NCI-H748 treated with DMSO at 0.1 percent for 48 hours (cell line): ENCODE results near the gene CFAP221.
A peak's percentile ranks its signal among the peaks of the same experiment; 100 is the strongest.
"Not testable (repeated sequence)": the region's sequence is repeated elsewhere in the genome, so short reads cannot be mapped to it uniquely, and the experiment has no call there.

ENCODE experiments used
- DNase-seq: peaks from one replicate; lab custom pipeline; 2025; lab: John Stamatoyannopoulos, UW

The CFAP221 gene

DNA sequence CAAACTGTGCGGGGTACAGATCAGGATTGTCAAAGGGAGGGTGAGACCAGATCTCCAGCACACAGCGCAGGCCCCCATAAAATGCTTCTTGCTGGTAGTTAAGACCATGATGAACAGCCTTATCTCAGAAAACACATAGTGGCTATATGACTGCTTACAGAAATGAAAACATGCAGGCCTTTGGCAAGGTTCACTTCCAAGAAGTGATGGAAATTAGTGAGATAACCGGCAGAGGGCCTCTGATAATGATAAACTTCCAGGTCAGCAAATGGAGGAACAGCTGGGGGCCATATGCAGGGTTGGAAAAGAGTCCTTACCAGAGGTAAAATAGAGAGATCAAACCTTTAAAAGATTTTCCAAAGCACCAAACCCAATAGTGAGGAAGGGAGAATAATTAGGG lies 46.6 kb downstream of the CFAP221 start:
- no peak for DNase-seq

DNA sequence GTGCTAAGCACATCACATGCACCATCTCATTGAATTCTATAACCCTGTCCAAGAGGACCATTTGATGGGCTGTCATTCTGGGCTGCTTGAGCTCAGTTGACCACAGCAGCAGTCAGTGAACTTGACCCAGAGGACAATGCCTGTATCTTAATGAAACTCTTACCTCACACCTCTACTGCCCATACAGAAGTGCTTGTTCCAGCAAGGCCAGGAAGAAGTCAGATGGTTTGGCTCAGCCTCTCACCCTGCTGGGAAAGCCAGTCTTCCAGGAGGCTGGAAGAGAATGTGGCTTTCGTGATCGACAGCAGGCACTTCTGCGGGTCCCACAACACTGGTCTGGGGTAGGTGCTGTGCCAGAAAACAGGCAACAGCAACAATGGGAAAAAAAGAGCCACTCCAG lies 47.3 kb downstream of the CFAP221 start:
- no peak for DNase-seq

DNA sequence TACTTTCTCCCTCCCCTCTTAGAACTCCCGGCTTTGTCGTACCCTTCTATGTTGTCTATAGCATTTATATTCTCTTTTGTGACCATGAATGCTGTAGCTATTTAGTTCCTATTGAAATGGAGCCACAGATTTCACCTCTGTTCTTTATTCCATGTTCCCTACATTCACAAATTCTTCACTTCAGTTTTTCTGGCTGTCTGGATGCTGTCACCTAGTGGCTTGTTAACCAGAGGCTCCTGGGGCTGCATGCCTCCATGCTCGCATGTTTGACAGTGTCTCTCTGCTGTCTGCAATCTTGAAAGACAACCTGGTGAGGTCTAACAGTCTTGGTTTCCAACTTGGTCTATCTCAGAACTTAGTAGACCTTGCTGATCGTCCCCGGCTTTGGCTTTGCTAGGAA lies 48.2 kb downstream of the CFAP221 start:
- DNase-seq: no peak

DNA sequence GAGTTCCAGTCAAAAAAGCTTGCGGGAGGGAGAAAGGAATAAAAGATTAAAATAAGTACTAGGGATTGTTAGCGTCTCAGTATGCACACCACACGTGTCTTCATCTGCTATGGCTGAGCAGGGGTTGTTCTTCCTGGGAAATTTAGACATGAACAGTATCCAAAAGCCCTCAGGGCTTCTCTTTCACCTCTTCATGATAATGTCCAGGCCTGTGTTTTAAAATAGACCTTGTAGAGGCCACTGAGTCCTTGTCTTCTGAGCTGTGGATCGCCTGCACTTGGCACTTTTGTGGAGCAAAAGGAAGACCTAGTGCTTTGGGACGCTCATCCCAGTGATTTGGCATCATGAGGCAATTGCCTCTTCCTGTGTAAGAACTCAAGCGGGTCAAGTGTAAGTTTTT lies 52.4 kb downstream of the CFAP221 start:
- DNase-seq: no peak

DNA sequence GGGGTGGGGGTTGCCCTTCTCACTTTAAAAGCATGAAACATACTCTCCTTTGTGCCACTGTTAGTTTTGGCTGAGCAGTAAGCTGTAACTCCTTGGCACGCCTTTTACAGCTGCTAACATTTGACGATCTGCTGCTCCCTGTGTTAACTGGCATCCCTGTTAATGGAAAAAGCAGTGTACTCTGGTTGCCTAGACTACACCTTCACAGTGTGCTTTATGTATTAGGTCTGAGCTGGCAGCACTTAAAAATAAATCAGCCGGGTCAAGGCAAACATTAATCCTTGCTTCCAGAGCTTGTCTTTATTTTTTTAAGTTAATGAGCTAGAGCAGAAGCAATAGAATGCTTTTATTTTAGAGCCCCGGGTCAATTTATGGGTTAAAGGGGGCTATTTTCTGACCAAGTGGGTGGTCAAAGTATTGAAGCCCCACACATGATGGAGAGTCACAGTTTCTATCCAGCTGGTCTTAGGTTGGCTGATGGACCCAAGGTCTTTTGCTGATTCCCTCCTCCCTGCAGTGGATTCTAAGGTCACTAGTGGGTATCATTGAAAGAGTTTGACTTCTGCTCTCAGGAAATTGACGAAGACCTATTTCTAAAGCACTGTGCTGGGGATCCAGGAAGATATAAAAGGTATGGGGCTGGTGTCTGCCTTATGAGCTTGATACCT lies 54.5 kb downstream of the CFAP221 start:
- peak; percentile 86 for DNase-seq

DNA sequence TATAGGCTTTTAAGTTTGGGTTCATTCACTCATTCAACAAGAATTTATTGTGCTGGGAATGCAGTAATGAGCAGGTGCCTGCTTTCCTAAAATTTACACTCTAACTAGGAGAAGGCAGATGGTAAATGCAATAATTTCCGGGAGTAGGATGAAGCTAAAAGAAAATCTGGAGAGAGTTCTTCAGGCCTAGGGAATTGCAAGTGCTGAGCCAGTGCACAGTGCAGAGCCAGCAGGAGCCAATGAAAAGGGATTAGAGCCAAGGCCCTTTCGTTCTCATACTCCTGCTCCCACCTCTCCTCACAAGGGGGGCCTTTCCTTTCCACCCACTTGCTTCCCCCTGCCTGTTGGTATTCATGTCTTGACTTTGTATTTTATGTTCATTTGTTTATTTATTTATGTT lies 55.1 kb downstream of the CFAP221 start:
- no peak for DNase-seq

DNA sequence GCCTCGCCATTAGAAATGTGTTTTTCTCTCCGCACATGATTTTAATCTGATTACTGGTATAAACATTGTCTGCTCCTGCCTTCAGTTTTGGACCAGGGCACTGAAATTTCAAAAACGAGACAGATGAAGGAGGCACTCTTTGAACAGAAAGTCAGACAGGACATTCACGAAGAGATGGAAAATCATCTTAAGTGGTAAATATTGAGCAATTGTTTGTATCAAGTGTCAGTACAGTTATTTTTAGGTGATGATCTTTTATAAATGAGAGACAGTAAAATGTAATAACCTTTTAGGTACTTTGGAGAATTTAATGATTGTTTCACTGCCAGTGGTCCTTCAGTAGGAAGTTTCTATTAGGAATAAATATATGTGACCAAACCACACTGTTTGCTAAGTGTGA lies 60.8 kb downstream of the CFAP221 start:
- DNase-seq: no peak

DNA sequence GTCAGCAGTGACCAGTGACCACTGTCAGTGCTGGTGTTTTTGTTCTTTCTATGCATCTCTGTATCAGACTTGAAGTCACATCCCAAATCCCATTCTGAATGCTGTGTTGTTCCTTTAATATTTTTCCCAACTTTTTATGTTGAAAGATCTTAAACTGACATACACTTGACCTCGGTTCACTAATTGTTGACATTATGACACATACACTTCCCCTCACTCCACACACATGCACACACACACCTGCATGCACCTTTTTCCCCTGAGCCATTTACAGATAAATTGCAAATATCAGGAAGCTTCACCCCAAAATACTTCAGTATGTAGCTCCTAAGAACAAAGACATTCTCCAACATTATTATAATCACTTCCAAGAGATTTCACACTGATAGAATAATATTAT lies 62.4 kb downstream of the CFAP221 start:
- no peak for DNase-seq

DNA sequence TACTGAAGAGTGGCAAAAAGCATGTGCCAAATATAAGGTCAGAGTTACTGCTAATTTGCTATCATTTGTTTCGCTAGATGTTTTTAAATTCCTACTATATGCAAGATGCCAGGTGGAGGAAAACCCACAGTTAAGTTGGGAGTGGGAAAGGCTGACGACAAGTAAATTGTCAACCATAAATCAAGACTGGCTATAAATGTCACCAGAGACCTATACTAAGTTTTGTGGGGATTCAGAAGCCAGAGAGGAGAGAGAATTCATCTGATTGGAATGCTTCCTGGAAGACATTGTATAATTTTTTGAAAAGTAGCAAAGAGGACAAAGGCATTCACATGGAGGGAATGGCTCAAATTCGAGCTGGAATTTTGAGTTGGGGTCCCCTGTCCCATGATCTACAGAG lies 64.3 kb downstream of the CFAP221 start:
- no peak for DNase-seq

DNA sequence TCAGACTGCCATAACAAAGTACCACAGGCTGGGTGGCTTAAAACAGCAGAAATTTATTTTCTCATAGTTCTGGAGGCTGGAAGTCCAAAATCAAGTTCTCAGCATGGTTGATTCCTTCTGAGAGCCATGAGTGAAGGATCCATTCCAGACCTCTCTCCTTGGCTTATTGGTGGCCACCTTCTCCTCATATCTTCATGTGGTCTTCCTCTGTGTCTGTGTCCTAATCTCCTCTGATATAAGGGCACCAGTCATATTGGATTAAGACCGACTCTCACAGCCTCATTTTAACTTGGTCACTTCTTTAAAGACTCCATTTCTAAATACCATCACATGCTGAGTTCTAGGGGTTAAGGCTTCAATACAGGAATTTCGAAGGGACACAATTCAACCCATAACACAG lies 65.1 kb downstream of the CFAP221 start:
- DNase-seq: no peak

DNA sequence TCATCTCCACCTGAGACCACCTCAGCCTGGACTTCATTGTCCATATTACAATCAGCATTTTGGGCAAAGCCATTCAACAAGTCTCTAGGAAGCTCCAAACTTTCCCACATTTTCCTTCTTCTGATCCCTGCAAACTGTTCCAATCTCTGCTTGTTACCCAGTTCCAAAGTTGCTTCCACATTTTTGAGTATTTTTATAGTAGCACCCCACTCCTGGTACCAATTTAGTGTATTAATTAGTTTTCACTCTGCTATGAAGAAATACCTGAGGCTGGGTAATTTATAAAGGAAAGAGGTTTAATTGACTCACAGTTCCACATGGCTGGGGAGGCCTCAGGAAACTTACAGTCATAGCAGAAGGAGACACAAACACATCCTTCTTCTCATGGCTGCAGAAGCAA lies 69.9 kb downstream of the CFAP221 start:
- not testable (repeated sequence) for DNase-seq

DNA sequence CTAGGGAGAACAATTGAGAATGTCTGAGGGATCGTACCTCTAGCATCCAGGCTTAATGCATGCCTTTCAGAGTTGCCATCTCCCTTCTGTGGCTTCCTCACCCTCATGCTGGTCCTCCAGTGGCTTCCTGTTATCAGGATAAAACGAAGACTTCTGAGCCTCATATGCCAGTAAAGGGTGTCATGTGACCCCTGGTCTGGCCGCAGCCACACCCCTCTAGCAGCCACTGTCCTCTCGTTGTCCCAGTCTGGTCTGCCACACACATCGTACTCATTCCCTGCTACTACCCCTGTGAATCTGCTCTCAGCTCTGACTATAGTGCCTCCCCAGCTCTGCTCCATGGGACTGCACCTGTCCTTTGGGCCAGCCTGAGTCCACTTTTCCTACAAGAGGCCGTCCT lies 72.2 kb downstream of the CFAP221 start:
- DNase-seq: no peak

DNA sequence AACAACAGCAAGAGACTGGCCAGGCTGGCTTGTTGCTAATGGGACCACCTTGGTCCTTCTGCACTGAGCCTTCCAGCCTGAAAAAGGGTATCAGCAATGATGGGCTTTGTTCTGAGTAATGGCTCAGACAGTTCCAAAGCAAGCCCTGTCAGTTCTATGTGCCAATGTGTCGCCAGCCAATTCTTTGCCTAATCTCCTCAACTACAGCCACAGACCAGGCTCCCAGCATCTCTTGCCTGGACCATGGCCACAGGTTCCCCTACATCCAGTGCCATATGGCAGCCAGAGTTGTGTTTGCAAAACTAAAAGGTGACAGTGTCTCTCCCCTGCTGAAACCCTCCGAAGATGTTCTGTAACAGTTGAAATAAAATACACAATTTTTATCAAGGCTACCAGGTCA lies 73.2 kb downstream of the CFAP221 start:
- no peak for DNase-seq

DNA sequence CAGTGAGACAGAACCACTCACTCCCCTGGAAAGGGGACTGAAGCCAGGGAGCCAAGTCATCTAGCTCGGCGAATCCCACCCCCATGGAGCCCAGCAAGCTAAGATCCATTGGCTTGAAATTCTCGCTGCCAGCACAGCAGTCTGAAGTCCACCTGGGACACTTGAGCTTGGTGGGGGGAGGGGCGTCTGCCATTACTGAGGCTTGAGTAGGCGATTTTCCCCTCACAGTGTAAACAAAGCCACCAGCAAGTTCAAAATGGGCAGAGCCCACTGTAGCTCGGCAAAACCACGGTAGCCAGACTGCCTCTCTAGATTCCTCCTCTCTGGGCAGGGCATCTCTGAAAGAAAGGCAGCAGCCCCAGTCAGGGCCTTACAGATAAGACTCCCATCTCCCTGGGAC lies 74.5 kb downstream of the CFAP221 start:
- not testable (repeated sequence) for DNase-seq

DNA sequence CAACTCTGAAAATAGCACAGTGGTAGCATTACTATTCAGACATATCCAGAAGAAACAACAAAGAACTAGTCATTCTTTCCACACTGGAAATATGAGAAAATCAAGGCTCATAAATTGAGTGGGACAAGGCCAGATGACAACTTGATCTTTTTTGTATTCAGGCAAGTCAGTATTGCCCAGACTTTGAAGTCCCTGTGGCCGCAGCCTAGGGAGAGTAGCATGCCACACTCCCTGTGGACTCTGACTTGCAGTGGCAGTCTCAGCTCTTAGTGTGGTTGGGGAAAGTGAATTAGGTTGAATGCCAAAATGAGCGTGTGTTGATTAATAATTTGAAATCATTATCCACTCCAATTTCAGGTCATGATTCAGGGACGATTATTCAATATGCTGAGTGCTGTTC lies 81.0 kb downstream of the CFAP221 start:
- no peak for DNase-seq

DNA sequence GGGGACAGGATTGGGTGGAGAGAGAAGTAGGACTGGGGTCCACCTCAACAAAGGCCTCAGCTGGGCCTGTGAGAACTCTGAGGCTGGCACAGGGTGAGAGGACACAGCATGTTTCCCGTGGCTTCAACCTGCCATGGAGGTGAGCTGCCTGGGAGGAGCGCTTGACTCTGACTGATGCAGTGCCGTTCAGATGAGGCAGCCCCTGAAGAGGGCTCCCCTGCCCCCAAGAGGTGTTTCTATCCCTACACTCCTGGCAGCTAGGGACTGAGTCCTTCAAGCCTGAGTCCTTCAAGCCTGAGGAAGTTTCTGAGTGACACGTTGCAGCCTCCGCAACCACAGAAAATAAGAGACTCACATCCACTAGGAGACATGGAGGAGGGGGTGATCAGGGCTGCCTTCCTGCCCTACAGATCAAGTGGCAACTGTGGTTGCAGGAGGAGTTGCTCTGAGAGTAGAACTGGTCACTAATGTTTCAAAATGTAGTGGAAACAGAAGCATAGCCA lies 85.1 kb downstream of the CFAP221 start:
- DNase-seq: no peak

DNA sequence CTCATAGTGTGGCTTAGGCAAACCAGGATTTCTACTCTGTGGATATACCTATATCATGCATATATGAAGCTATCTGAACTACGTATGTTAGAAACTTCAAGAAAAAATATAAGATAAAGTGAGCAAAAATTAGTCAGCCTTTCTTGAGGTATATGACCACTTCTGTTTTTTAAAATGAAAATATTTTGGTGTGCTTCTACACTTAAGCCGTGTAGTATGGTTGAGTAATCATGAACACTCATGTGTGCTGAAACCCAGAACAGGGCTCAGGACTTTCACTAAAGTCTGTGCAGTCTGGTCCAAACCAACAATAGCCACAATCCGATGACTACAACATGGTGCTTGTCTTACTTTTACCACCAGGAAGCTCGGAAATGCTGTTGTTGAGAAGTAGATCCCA lies 85.9 kb downstream of the CFAP221 start:
- no peak for DNase-seq

DNA sequence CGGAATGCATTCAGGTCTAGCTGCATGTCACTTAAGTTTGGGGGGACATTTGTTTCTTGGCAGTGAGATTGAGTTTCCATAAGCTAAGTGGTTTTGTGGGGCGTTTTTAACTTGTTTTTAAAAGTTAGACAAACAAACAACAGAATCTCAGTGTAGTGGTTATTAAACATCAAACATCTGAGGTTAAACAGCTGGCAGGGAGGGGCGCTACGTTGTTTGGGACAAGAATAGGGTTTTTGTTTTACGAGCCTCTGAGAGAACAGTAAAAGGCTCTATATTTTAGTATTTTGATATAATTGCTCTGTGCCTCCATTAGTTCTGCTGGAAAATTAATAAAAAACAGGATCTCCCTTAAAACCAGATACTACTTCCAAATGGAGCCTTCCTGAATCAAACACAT lies 93.1 kb downstream of the CFAP221 start:
- no peak for DNase-seq

DNA sequence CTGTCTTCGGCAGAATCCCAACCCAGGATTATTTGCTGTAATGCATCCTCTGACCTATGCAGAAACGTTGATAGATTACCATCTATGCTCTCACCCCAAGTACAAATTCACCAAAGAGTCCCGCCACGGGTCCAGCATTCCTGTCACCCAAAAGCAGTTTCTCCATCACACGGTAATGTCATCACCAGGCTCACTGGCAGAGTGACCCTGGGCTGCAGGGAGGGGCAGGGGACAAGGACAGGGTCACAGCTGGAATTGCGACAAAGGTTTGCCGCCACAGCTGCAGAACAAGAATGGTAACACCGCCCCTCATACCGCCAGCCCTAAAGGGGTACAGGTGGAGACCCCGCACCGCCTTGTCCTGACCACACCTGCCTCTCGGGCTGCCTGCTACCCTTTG lies 94.0 kb downstream of the CFAP221 start:
- DNase-seq: no peak

DNA sequence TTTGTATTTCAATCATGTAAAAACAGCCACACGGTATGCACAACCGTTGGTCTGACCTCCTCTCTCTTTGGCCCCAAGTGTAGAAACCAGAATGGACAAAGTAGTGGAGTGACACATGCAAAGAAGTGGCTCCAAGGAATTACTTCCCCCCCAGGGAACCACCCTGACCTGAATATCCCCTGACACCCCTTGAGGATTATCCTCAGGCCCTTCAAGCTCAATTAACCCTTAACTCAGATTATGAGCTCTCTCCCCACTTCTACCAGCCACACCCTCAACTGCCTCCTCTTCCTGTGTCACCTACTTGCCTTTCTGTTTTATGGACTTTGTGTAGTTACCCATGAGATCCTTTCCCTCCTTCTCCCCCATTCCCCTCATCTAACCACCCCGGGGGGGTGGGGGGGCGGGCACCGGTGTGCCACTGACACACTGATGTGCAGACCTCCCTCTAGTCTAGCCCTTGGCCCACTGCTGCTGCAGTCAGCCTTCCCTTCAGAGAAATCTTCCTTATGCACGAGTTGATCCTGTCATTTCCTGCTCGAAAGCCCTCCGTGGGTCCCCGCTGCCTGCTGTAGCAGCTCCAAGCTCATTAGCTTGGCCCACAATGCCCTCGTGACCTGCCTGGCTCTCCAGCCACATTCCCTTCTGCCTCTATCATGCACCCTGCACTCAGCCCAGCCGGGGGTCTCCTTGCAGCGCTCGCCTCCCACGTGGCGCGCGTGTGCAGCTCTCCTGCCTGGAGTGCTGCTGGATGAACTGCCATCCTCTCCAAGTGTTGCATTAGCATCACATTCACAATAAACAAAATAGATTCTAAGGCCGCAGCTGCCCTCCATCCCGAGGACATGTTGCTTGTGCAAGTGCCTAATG lies 94.7 kb downstream of the CFAP221 start:
- DNase-seq: no peak

DNA sequence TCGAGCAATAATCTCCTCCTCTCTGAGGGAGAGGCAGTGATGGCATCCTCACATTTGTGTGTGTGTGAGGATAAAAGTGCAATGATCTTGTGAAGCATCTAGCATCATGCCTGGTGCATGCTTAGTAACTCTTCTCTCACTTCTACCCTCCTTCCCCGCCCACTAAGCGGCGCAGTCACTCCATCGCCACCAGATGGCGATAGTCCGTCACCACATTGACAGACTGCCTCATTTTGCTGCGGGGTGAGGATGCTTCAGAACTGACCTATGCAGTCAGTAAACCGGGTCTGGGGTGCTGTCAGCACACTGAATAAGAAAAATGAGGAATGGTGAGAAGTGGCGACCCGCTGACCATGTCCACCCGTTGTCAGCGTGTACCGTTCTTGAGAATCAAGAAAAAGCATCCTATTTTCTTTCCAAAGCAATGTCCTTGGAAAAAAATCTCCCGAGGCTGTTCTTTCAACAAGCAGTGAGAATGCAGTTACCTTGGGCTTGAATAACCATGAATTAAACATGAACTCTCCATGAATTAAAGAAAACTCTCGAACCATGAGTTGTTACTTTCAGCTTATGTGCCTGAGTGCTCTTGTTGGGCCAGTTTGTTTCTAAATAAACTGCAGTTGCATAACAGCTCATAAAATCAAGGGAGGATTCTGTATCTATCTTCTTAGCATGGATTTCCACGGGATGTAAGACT lies 97.5 kb downstream of the CFAP221 start:
- DNase-seq: peak; percentile 35

DNA sequence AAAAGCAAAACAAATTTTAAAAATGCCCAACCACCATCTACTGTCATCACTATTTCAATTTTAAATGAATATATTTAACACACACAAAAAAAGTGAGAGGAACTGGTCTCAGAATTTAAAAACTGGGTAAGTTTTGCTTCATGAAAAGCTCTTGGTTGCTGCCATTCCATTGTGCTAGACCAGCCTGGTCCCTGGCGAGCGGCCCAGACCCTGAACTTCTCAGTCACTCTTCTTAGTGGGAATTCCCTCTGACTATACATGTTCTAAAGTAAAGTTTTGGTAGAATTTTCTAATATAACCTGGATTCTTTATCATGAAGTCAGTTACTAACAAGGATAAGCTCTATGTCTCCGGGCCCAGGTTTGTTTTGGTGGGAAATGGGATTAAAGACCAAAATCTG lies 99.9 kb downstream of the CFAP221 start:
- DNase-seq: no peak
